ENCODE data around the gene FOLH1.
"Not testable (repeated sequence)": the region's sequence is repeated elsewhere in the genome, so short reads cannot be mapped to it uniquely, and the experiment has no call there.

FOLH1 gene

GRCh38 chr11:49202287-49202976, 6.0 kb downstream of the FOLH1 start:
- no peak for TF ChIP-seq CTCF (IDR thresholded peaks at IDR 0.05; ENCODE audit: extremely low read depth, missing control alignments)
- DNase-seq (ENCODE audit: low spot score) = no peak

GRCh38 chr11:49196775-49197174, 11.6 kb downstream of the FOLH1 start:
- DNase-seq (ENCODE audit: low spot score) = not testable (repeated sequence)

- not testable (repeated sequence) for DNase-seq (ENCODE audit: low spot score)
Observed at GRCh38 chr11:49196002-49196401, 12.4 kb downstream of the FOLH1 start.

GRCh38 chr11:49190287-49190686, 18.1 kb downstream of the FOLH1 start:
- not testable (repeated sequence) for DNase-seq (ENCODE audit: low spot score)

- not testable (repeated sequence) for DNase-seq (ENCODE audit: low spot score)
Observed at GRCh38 chr11:49186225-49186624, 22.2 kb downstream of the FOLH1 start.

GRCh38 chr11:49185597-49185996, 22.8 kb downstream of the FOLH1 start:
- DNase-seq (ENCODE audit: low spot score) = not testable (repeated sequence)

GRCh38 chr11:49184756-49185155, 23.6 kb downstream of the FOLH1 start:
- not testable (repeated sequence) for DNase-seq (ENCODE audit: low spot score)

GRCh38 chr11:49177936-49178335, 30.5 kb downstream of the FOLH1 start:
- DNase-seq (ENCODE audit: low spot score) = not testable (repeated sequence)

GRCh38 chr11:49175378-49175777, 33.0 kb downstream of the FOLH1 start:
- not testable (repeated sequence) for DNase-seq (ENCODE audit: low spot score)

GRCh38 chr11:49174691-49175366, 33.6 kb downstream of the FOLH1 start:
- not testable (repeated sequence) for DNase-seq (ENCODE audit: low spot score)

GRCh38 chr11:49171613-49172012, 36.8 kb downstream of the FOLH1 start:
- not testable (repeated sequence) for DNase-seq (ENCODE audit: low spot score)

GRCh38 chr11:49169579-49169978, 38.8 kb downstream of the FOLH1 start:
- DNase-seq (ENCODE audit: low spot score) = not testable (repeated sequence)

GRCh38 chr11:49168992-49169391, 39.4 kb downstream of the FOLH1 start:
- not testable (repeated sequence) for DNase-seq (ENCODE audit: low spot score)

GRCh38 chr11:49151211-49151610, 57.2 kb downstream of the FOLH1 start:
- DNase-seq (ENCODE audit: low spot score) = no peak
- TF ChIP-seq CTCF (IDR thresholded peaks at IDR 0.05; ENCODE audit: extremely low read depth, missing control alignments) = no peak

- DNase-seq (ENCODE audit: low spot score) = not testable (repeated sequence)
Observed at GRCh38 chr11:49102356-49102755, 106.0 kb downstream of the FOLH1 start.

Data from GM20000 (cell line).